K562 (cell line): ENCODE data around the gene OR2B3. TPM values are rescaled to one million over a fixed set of nuclear protein-coding genes. Genes with fewer than 3 reads are reported as not detected.

Experiments used
- ATF1 ChIP-seq, 2 experiments: fragments of 450-650 bp in 1 of 2; IDR thresholded peaks; 2 replicates each; pipeline ENCODE4 v1.6.1; 2016; ENCODE audit warnings: missing compliant biosample characterization in 1 of 2, missing genetic modification characterization in 1 of 2
- BDP1 ChIP-seq: IDR thresholded peaks from 3 replicates; pipeline ENCODE4 v1.6.1; 2011; ENCODE audit not compliant: insufficient read length, insufficient read depth
- CBFA2T2 ChIP-seq: fragments of 450-650 bp; conservative IDR thresholded peaks from 2 replicates; pipeline ENCODE4 v1.6.1; 2017; ENCODE audit warnings: mild to moderate bottlenecking
- CREB3 ChIP-seq: fragments of 450-650 bp; conservative IDR thresholded peaks from 2 replicates; pipeline ENCODE4 v1.6.1; 2016; ENCODE audit warnings: missing genetic modification characterization, low read depth, mild to moderate bottlenecking, missing compliant biosample characterization, moderate library complexity
- CTBP1 ChIP-seq: fragments of 450-650 bp; IDR thresholded peaks from 2 replicates; pipeline ENCODE4 v1.6.1; 2016; ENCODE audit warnings: borderline replicate concordance
- E2F8 ChIP-seq: fragments of 450-650 bp; IDR thresholded peaks from 2 replicates; pipeline ENCODE4 v1.7.1; 2018; ENCODE audit warnings: mild to moderate bottlenecking, low read depth; ENCODE audit not compliant: partially characterized antibody
- EHMT2 ChIP-seq: fragments of 450-650 bp; IDR thresholded peaks from 2 replicates; pipeline ENCODE4 v1.6.1; 2018; ENCODE audit warnings: antibody characterized with exemption
- FOXJ2 ChIP-seq: fragments of 200-800 bp; sonication (Bioruptor generic); IDR thresholded peaks from 2 replicates; pipeline ENCODE4 v1.6.1; 2016; ENCODE audit warnings: missing genetic modification characterization, missing compliant biosample characterization
- HMBOX1 ChIP-seq: sonication (generic); IDR thresholded peaks from 2 replicates; pipeline ENCODE4 v1.6.1; 2016
- KHSRP ChIP-seq: fragments of 450-650 bp; IDR thresholded peaks from 2 replicates; pipeline ENCODE4 v1.6.1; 2017
- MAX ChIP-seq: sonication (generic); formaldehyde crosslinking; IDR thresholded peaks from 2 replicates; pipeline ENCODE4 v1.9.0; 2022; ENCODE audit warnings: mild to moderate bottlenecking, missing genetic modification reagents
- SIX5 ChIP-seq, 2 experiments: IDR thresholded peaks; 2 replicates each; pipeline ENCODE4 v1.6.1; 2011; ENCODE audit warnings: low read length in 2 of 2, borderline replicate concordance in 1 of 2, low read depth in 1 of 2, mild to moderate bottlenecking in 1 of 2, moderate library complexity in 1 of 2; ENCODE audit not compliant: insufficient read depth in 1 of 2
- SOX6 ChIP-seq: fragments of 450-650 bp; IDR thresholded peaks from 2 replicates; pipeline ENCODE4 v1.6.1; 2014; ENCODE audit warnings: mild to moderate bottlenecking
- TAF1 ChIP-seq: IDR thresholded peaks from 2 replicates; pipeline ENCODE4 v1.6.1; 2011; ENCODE audit warnings: mild to moderate bottlenecking, low read length, moderate library complexity; ENCODE audit not compliant: insufficient read depth, control insufficient read depth, severe bottlenecking; ENCODE audit errors: extremely low read depth
- TAF15 ChIP-seq: fragments of 200-400 bp; formaldehyde crosslinking; IDR thresholded peaks from 2 replicates; pipeline ENCODE4 v1.6.1; 2017; ENCODE audit warnings: mild to moderate bottlenecking, low read depth, low read length, moderate library complexity
- YY1 ChIP-seq, 3 experiments: IDR thresholded peaks; 2 replicates each; pipeline ENCODE4 v1.6.1; 2011; ENCODE audit warnings: low read length in 2 of 3, mild to moderate bottlenecking in 2 of 3, moderate library complexity in 2 of 3, borderline replicate concordance in 1 of 3, control low read depth in 1 of 3, low read depth in 1 of 3; ENCODE audit not compliant: insufficient read depth in 3 of 3, insufficient replicate concordance in 2 of 3, control insufficient read depth in 1 of 3, insufficient read length in 1 of 3; ENCODE audit errors: extremely low read depth in 1 of 3
- ZFP91 ChIP-seq: sonication (generic); formaldehyde crosslinking; IDR thresholded peaks from 2 replicates; pipeline ENCODE4 v1.8.0; 2022; ENCODE audit warnings: mild to moderate bottlenecking, missing genetic modification reagents
- ZNF282 ChIP-seq: sonication (generic); formaldehyde crosslinking; IDR thresholded peaks from 2 replicates; pipeline ENCODE4 v1.8.1; 2023; ENCODE audit warnings: missing genetic modification reagents
- ZNF583 ChIP-seq: fragments of 250-450 bp; sonication (Bioruptor Pico); IDR thresholded peaks from 2 replicates; pipeline ENCODE4 v1.4.0; 2020
- ZNF696 ChIP-seq: fragments of 250-450 bp; sonication (Bioruptor Pico); conservative IDR thresholded peaks from 2 replicates; pipeline ENCODE4 v1.4.0; 2020; ENCODE audit warnings: mild to moderate bottlenecking, moderate library complexity
- polyA plus RNA-seq, 8 experiments: library from polyadenylated mRNA; depleted of rRNA in 4 of 8; stranded (reverse) in 5 of 8; unstranded in 3 of 8; fragments of >200 nt; fragmentation: Nextera tagmentation in 2 of 8; fragmentation: Illumina TruSeq in 1 of 8; extraction: Ambion mirVana in 2 of 8; extraction: Trizol in 1 of 8; gene quantifications; 2 replicates each; pipeline versions ENCODE4 v1.2.1 to v1.2.3, GENCODE V29; 2011 to 2014; ENCODE audit warnings: inconsistent platforms in 1 of 8, missing spikeins in 1 of 8
- total RNA-seq, 7 experiments: library from RNA; depleted of rRNA in 6 of 7; stranded (reverse); fragments of >200 nt in 6 of 7; fragmentation: Illumina TruSeq in 2 of 7; extraction: Trizol in 2 of 7; gene quantifications; 2 replicates each; pipeline versions ENCODE4 v1.2.1 to v1.2.3, GENCODE V29; 2011 to 2021; ENCODE audit warnings: low replicate concordance in 1 of 7

The OR2B3 gene
- total and polyA plus RNA-seq, 9 of the 15 experiments (the other 6 are each of a cell fraction or from before 2014, with no cell fraction given), result not detected

- no peak for TF ChIP-seq BDP1
- TF ChIP-seq TAF1, result no peak
- peak; percentile 61; the same call in 1 of the 2 replicates for TF ChIP-seq EHMT2
- TF ChIP-seq MAX, result no peak
- TF ChIP-seq E2F8, result no peak
- TF ChIP-seq YY1 (IDR thresholded peaks at IDR 0.05; ENCODE audit: borderline replicate concordance in 1 of 3, control insufficient read depth in 1 of 3, extremely low read depth in 1 of 3, insufficient read depth in 3 of 3, insufficient read length in 1 of 3, insufficient replicate concordance in 2 of 3, low read depth in 1 of 3, low read length in 2 of 3), result no peak
- TF ChIP-seq CTBP1, result peak; percentile 69
- TF ChIP-seq ATF1 (CRISPR knock-in tag; IDR thresholded peaks at IDR 0.05), result no peak
- TF ChIP-seq ATF1 (tag; IDR thresholded peaks at IDR 0.05), result peak; percentile 13; the same call in 1 of the 2 replicates
- no peak for TF ChIP-seq CREB3 (tag)
- no peak for TF ChIP-seq SIX5 (IDR thresholded peaks at IDR 0.05; ENCODE audit: borderline replicate concordance in 1 of 2, insufficient read depth in 1 of 2, low read depth in 1 of 2, low read length in 2 of 2)
- no peak for TF ChIP-seq TAF15
- TF ChIP-seq HMBOX1, result 0 out of 2 replicates have a peak, but pooled peaks have one; percentile 15
- TF ChIP-seq KHSRP, result no peak
- TF ChIP-seq ZNF583 (CRISPR knock-in tag), result no peak
- TF ChIP-seq ZNF696 (CRISPR knock-in tag), result no peak
- no peak for TF ChIP-seq FOXJ2 (tag)
- TF ChIP-seq CBFA2T2, result no peak
- no peak for TF ChIP-seq ZNF282
- no peak for TF ChIP-seq SOX6
- TF ChIP-seq ZFP91 (CRISPR knock-in tag), result no peak
These were observed 15.0 kb downstream of the OR2B3 start (continued) for GRCh38 chr6:29071831-29072723.
